Measurements from ENCODE around the gene TNIK.

GRCh38 chr3:171399842-171400241, 60.4 kb downstream of the TNIK start:
- TF ChIP-seq, protein P1, sequence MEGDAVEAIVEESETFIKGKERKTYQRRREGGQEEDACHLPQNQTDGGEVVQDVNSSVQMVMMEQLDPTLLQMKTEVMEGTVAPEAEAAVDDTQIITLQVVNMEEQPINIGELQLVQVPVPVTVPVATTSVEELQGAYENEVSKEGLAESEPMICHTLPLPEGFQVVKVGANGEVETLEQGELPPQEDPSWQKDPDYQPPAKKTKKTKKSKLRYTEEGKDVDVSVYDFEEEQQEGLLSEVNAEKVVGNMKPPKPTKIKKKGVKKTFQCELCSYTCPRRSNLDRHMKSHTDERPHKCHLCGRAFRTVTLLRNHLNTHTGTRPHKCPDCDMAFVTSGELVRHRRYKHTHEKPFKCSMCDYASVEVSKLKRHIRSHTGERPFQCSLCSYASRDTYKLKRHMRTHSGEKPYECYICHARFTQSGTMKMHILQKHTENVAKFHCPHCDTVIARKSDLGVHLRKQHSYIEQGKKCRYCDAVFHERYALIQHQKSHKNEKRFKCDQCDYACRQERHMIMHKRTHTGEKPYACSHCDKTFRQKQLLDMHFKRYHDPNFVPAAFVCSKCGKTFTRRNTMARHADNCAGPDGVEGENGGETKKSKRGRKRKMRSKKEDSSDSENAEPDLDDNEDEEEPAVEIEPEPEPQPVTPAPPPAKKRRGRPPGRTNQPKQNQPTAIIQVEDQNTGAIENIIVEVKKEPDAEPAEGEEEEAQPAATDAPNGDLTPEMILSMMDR (IDR thresholded peaks at IDR 0.05), result no peak
- TF ChIP-seq EP300 (IDR thresholded peaks at IDR 0.05), result no peak

Measured in stomach (tissue), 4 donors.